IMR-90 (cell line): ENCODE results near the gene MYL4. TPM values are rescaled to one million over a fixed set of nuclear protein-coding genes. Genes with fewer than 3 reads are reported as not detected.
A peak's percentile ranks its signal among the peaks of the same experiment; 100 is the strongest.

Source experiments
- ATAC-seq: fragments of 200-7000 bp; cut with Tn5 transposase; 2 replicates; pipeline ENCODE4 v1.9.1; 2020; ENCODE audit warnings: low read depth, mild to moderate bottlenecking, moderate library complexity
- BruUV-seq: library from RNA; stranded (reverse); fragments of 400-500 nt; replicated peaks from 2 replicates; lab custom pipeline; 2021; lab: Mats Ljungman, UMichigan
- CTCF ChIA-PET: fragments of 300-600 bp; formaldehyde crosslinking; extraction: SDS; loops from one replicate; lab custom pipeline; 2021; ENCODE audit warnings: antibody characterized with exemption; lab: Yijun Ruan, JAX
- POLR2A ChIA-PET: fragments of 300-600 bp; sonication (Branson Sonifier 250); formaldehyde crosslinking; loops from one replicate; lab custom pipeline; 2022; ENCODE audit warnings: antibody characterized with exemption; ENCODE audit not compliant: unreplicated experiment; lab: Charles Lee
- DNase-seq: peaks from one replicate; pipeline ENCODE4 v3.0.0; 2013
- H2AFZ ChIP-seq: replicated peaks from 2 replicates; pipeline ENCODE3; 2013; ENCODE audit warnings: low read length, mild to moderate bottlenecking; ENCODE audit not compliant: poor library complexity
- H2AK5ac ChIP-seq: 2 replicates; pipeline ENCODE4 v1.6.1; 2013; ENCODE audit warnings: low read depth, low read length, inconsistent platforms
- H2AK9ac ChIP-seq: replicated peaks from 2 replicates; pipeline ENCODE3; 2013; ENCODE audit warnings: mild to moderate bottlenecking, low read depth, low read length, moderate library complexity; ENCODE audit not compliant: poor library complexity
- H2BK120ac ChIP-seq: 2 replicates; pipeline ENCODE4 v1.6.1; 2013; ENCODE audit warnings: low read depth, low read length, inconsistent platforms
- H2BK15ac ChIP-seq: 3 replicates; pipeline ENCODE4 v1.6.1; 2013; ENCODE audit warnings: low read depth, low read length, inconsistent platforms
- H2BK20ac ChIP-seq: 2 replicates; pipeline ENCODE4 v1.6.1; 2013; ENCODE audit warnings: low read depth, mild to moderate bottlenecking, inconsistent platforms, low read length, moderate library complexity
- H2BK5ac ChIP-seq: 2 replicates; pipeline ENCODE4 v1.6.1; 2013; ENCODE audit warnings: mild to moderate bottlenecking, low read depth, low read length, inconsistent platforms; ENCODE audit not compliant: poor library complexity, severe bottlenecking
- H3K14ac ChIP-seq: replicated peaks from 2 replicates; pipeline ENCODE4 v1.6.1; 2013; ENCODE audit warnings: low read depth, low read length, inconsistent platforms
- H3K18ac ChIP-seq: 2 replicates; pipeline ENCODE4 v1.6.1; 2013; ENCODE audit warnings: low read depth, low read length, control low read depth
- H3K23ac ChIP-seq: 2 replicates; pipeline ENCODE4 v1.6.1; 2013; ENCODE audit warnings: low read depth, low read length, inconsistent platforms
- H3K27ac ChIP-seq: 2 replicates; pipeline ENCODE4 v1.5.1; 2013; ENCODE audit warnings: mild to moderate bottlenecking, control low read depth, low read length; ENCODE audit not compliant: insufficient read depth
- H3K27me3 ChIP-seq: 2 replicates; pipeline ENCODE4 v1.6.1; 2013; ENCODE audit warnings: low read length; ENCODE audit not compliant: control insufficient read depth, insufficient read depth
- H3K36me3 ChIP-seq: 2 replicates; pipeline ENCODE4 v1.6.1; 2013; ENCODE audit warnings: low read length, mixed read lengths; ENCODE audit not compliant: control insufficient read depth, insufficient read depth
- H3K4ac ChIP-seq: 2 replicates; pipeline ENCODE4 v1.6.1; 2013; ENCODE audit warnings: low read depth, low read length, inconsistent platforms
- H3K4me1 ChIP-seq: 2 replicates; pipeline ENCODE4 v1.6.1; 2013; ENCODE audit warnings: low read length, mixed read lengths; ENCODE audit not compliant: control insufficient read depth, insufficient read depth
- H3K4me2 ChIP-seq: 2 replicates; pipeline ENCODE4 v1.6.1; 2013; ENCODE audit warnings: low read depth, mild to moderate bottlenecking, control low read depth, low read length, moderate library complexity
- H3K4me3 ChIP-seq: 2 replicates; pipeline ENCODE4 v1.5.1; 2013; ENCODE audit warnings: low read depth, mild to moderate bottlenecking, control low read depth, low read length, moderate library complexity; ENCODE audit not compliant: insufficient read depth
- H3K56ac ChIP-seq: 2 replicates; pipeline ENCODE4 v1.6.1; 2013; ENCODE audit warnings: low read length, inconsistent platforms; ENCODE audit not compliant: insufficient read depth; ENCODE audit errors: extremely low read depth
- H3K79me1 ChIP-seq, 2 experiments: 2 replicates each; pipeline ENCODE4 v1.6.1; 2013; ENCODE audit warnings: low read length in 2 of 2, inconsistent platforms in 1 of 2, low read depth in 1 of 2
- H3K9ac ChIP-seq: 2 replicates; pipeline ENCODE4 v1.6.1; 2013; ENCODE audit warnings: low read depth, low read length, control low read depth
- H3K9me1 ChIP-seq: 2 replicates; pipeline ENCODE4 v1.6.1; 2013; ENCODE audit warnings: low read length, inconsistent platforms; ENCODE audit not compliant: insufficient read depth
- H3K9me3 ChIP-seq: 2 replicates; pipeline ENCODE4 v1.6.1; 2013; ENCODE audit warnings: low read length; ENCODE audit not compliant: control insufficient read depth, insufficient read depth
- H4K20me1 ChIP-seq: 2 replicates; pipeline ENCODE4 v1.6.1; 2013; ENCODE audit warnings: low read length, inconsistent platforms; ENCODE audit not compliant: insufficient read depth
- H4K5ac ChIP-seq: 2 replicates; pipeline ENCODE4 v1.6.1; 2013; ENCODE audit warnings: mild to moderate bottlenecking, low read depth, low read length, control low read depth
- H4K8ac ChIP-seq, 2 experiments: 2 replicates each; pipeline ENCODE4 v1.6.1; 2013; ENCODE audit warnings: low read depth in 2 of 2, low read length in 2 of 2, control low read depth in 1 of 2, inconsistent platforms in 1 of 2
- H4K91ac ChIP-seq: 2 replicates; pipeline ENCODE4 v1.6.1; 2013; ENCODE audit warnings: low read depth, low read length, inconsistent platforms; ENCODE audit not compliant: insufficient read depth
- BHLHE40 ChIP-seq: fragments of 150-350 bp; IDR thresholded peaks from 2 replicates; pipeline ENCODE4 v1.6.1; 2016; ENCODE audit warnings: mild to moderate bottlenecking, low read depth, low read length
- CEBPB ChIP-seq: IDR thresholded peaks from 2 replicates; pipeline ENCODE4 v1.6.1; 2012; ENCODE audit warnings: low read depth, low read length, improper control_type of control experiment
- CHD1 ChIP-seq: IDR thresholded peaks from 2 replicates; pipeline ENCODE4 v1.6.1; 2012; ENCODE audit warnings: low read depth, low read length, improper control_type of control experiment
- FOS ChIP-seq: fragments of 150-350 bp; IDR thresholded peaks from 2 replicates; pipeline ENCODE4 v1.6.1; 2016; ENCODE audit warnings: low read depth, low read length
- MAFK ChIP-seq: IDR thresholded peaks from 2 replicates; pipeline ENCODE4 v1.6.1; 2012; ENCODE audit warnings: low read depth, low read length, improper control_type of control experiment
- MAZ ChIP-seq: IDR thresholded peaks from 2 replicates; pipeline ENCODE4 v1.6.1; 2012; ENCODE audit warnings: low read depth, mild to moderate bottlenecking, low read length, improper control_type of control experiment, moderate library complexity, borderline replicate concordance
- MXI1 ChIP-seq: IDR thresholded peaks from 2 replicates; pipeline ENCODE4 v1.6.1; 2012; ENCODE audit warnings: low read depth, mild to moderate bottlenecking, low read length, moderate library complexity, borderline replicate concordance
- NFE2L2 ChIP-seq: fragments of 150-350 bp; IDR thresholded peaks from 2 replicates; pipeline ENCODE4 v1.6.1; 2016; ENCODE audit warnings: low read depth, mild to moderate bottlenecking, low read length
- POLR2A ChIP-seq: IDR thresholded peaks from 2 replicates; pipeline ENCODE4 v1.6.1; 2012; ENCODE audit warnings: mild to moderate bottlenecking, low read depth, low read length
- RAD21 ChIP-seq: IDR thresholded peaks from 2 replicates; pipeline ENCODE4 v1.6.1; 2012; ENCODE audit warnings: low read length, improper control_type of control experiment
- RCOR1 ChIP-seq: IDR thresholded peaks from 2 replicates; pipeline ENCODE4 v1.6.1; 2012; ENCODE audit warnings: mild to moderate bottlenecking, low read length, improper control_type of control experiment; ENCODE audit not compliant: insufficient replicate concordance
- RFX5 ChIP-seq: IDR thresholded peaks from 2 replicates; pipeline ENCODE4 v1.8.0; 2012; ENCODE audit warnings: low read depth, mild to moderate bottlenecking, low read length, moderate library complexity
- SMC3 ChIP-seq: fragments of 150-350 bp; IDR thresholded peaks from 2 replicates; pipeline ENCODE4 v1.6.1; 2016; ENCODE audit warnings: low read depth, mild to moderate bottlenecking, antibody characterized with exemption, low read length, moderate library complexity
- dilution Hi-C: fragments of 300-500 bp; cut with HindIII; formaldehyde crosslinking; loops from one replicate; pipeline ENCODE4 v1.14.3; 2018; ENCODE audit warnings: low sequenced_read_pairs; ENCODE audit not compliant: unreplicated experiment
- in situ Hi-C: fragments of 300-500 bp; cut with MboI; formaldehyde crosslinking; loops from 3 replicates; pipeline ENCODE4 v1.14.3; 2019; ENCODE audit warnings: low sequenced_read_pairs, inconsistent platforms, mixed read lengths
- intact Hi-C: fragments of 100-400 bp; cut with micrococcal nuclease; formaldehyde crosslinking; loops from 2 replicates; pipeline ENCODE4 v1.10.0; 2022
- polyA plus RNA-seq, 3 experiments: library from polyadenylated mRNA; depleted of rRNA; stranded (reverse); fragments of >200 nt; gene quantifications; 2 replicates each; pipeline ENCODE4 v1.2.3, GENCODE V29; 2012; ENCODE audit warnings: low replicate concordance in 1 of 3
- total RNA-seq: library from RNA; depleted of rRNA; stranded (reverse); fragments of >200 nt; gene quantifications from 2 replicates; pipeline ENCODE4 v1.2.3, GENCODE V29; 2012
- TF ChIP-seq, protein P1 (sequence below): fragments of 150-350 bp; IDR thresholded peaks from 2 replicates; pipeline ENCODE4 v1.6.1; 2016; ENCODE audit warnings: low read depth, mild to moderate bottlenecking, low read length, moderate library complexity, borderline replicate concordance
- TF ChIP-seq, protein P2 (sequence below): fragments of 150-350 bp; IDR thresholded peaks from 2 replicates; pipeline ENCODE4 v1.6.1; 2017; ENCODE audit warnings: mild to moderate bottlenecking, antibody characterized with exemption, low read length, low read depth
- TF ChIP-seq, protein P3 (sequence below): conservative IDR thresholded peaks from 2 replicates; pipeline ENCODE4 v1.5.1; 2012; ENCODE audit warnings: mild to moderate bottlenecking, low read depth, low read length, improper control_type of control experiment

MYL4 gene
- total and polyA plus RNA-seq, 2 of the 4 experiments (the other 2 are of a cell fraction): not detected

DNA sequence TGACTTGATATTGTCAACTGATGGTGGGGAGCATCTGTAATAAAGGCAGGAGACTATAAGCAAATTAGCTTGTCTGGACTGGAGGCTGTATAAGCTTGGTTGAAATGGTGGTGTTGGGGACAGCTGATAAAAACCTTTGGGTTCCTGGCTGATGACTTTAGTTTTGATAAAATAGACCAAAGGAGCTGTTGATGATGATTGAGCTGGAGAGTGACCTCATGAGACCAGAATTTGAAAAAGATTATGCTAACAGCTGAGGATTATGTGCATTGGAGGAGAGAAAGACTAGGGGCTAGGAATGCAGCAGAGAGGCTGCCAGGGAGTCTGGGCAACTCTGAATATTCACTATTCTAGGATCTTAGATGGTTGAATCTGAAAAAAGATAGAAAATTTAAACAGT lies 11.3 kb upstream of the MYL4 start:
- in situ Hi-C loops (no loop called here), dilution Hi-C loops (no loop called here), intact Hi-C loops (no loop called here)
- H3K79me1 ChIP-seq: no peaks in the 10 kb centered on the region
- H3K27ac ChIP-seq: no peak overlapping the region
- no peak overlapping the region for H4K5ac ChIP-seq
- no peak overlapping the region for H3K9ac ChIP-seq
- H2AK5ac ChIP-seq: no peak overlapping the region
- TF ChIP-seq CEBPB (no peak), RCOR1 (no peak), MAFK (no peak), NFE2L2 (no peak), SMC3 (no peak), CHD1 (no peak), FOS (no peak), MAZ (no peak), RFX5 (no peak), BHLHE40 (no peak), POLR2A (no peak), MXI1 (no peak), RAD21 (no peak)
- TF ChIP-seq, protein P1, sequence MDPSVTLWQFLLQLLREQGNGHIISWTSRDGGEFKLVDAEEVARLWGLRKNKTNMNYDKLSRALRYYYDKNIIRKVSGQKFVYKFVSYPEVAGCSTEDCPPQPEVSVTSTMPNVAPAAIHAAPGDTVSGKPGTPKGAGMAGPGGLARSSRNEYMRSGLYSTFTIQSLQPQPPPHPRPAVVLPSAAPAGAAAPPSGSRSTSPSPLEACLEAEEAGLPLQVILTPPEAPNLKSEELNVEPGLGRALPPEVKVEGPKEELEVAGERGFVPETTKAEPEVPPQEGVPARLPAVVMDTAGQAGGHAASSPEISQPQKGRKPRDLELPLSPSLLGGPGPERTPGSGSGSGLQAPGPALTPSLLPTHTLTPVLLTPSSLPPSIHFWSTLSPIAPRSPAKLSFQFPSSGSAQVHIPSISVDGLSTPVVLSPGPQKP: no peak
- TF ChIP-seq, protein P2, sequence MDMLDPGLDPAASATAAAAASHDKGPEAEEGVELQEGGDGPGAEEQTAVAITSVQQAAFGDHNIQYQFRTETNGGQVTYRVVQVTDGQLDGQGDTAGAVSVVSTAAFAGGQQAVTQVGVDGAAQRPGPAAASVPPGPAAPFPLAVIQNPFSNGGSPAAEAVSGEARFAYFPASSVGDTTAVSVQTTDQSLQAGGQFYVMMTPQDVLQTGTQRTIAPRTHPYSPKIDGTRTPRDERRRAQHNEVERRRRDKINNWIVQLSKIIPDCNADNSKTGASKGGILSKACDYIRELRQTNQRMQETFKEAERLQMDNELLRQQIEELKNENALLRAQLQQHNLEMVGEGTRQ: no peak
- TF ChIP-seq, protein P3, sequence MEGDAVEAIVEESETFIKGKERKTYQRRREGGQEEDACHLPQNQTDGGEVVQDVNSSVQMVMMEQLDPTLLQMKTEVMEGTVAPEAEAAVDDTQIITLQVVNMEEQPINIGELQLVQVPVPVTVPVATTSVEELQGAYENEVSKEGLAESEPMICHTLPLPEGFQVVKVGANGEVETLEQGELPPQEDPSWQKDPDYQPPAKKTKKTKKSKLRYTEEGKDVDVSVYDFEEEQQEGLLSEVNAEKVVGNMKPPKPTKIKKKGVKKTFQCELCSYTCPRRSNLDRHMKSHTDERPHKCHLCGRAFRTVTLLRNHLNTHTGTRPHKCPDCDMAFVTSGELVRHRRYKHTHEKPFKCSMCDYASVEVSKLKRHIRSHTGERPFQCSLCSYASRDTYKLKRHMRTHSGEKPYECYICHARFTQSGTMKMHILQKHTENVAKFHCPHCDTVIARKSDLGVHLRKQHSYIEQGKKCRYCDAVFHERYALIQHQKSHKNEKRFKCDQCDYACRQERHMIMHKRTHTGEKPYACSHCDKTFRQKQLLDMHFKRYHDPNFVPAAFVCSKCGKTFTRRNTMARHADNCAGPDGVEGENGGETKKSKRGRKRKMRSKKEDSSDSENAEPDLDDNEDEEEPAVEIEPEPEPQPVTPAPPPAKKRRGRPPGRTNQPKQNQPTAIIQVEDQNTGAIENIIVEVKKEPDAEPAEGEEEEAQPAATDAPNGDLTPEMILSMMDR: no peak
- no peak overlapping the region for H2BK15ac ChIP-seq
- H3K4ac ChIP-seq: no peak overlapping the region
- H3K4me3 ChIP-seq: no peak overlapping the region
- H2AK9ac ChIP-seq: no peak overlapping the region
- no peak overlapping the region for H2AFZ ChIP-seq
- no peak overlapping the region for H3K18ac ChIP-seq
- no peaks in the 10 kb centered on the region for H3K9me3 ChIP-seq
- no peaks in the 10 kb centered on the region for H3K4me1 ChIP-seq
- H3K14ac ChIP-seq: no peak overlapping the region
- H4K8ac ChIP-seq: no peak overlapping the region
- no peak overlapping the region for H2BK120ac ChIP-seq
- H3K23ac ChIP-seq: no peak overlapping the region
- no peak for DNase-seq
- no peaks in the 10 kb centered on the region for H3K36me3 ChIP-seq
- H3K27me3 ChIP-seq: no peaks in the 10 kb centered on the region
- H3K56ac ChIP-seq: no peak overlapping the region
- ChIA-PET POLR2A (interaction anchor here (0.5 kb wide), 1 partner anchor 804 kb away, joined by 4 read pairs; no protein-coding TSS in a partner anchor), CTCF (no interaction called here)
- no peaks in the 10 kb centered on the region for H3K9me1 ChIP-seq
- no TSS peak for BruUV-seq
- ATAC-seq: peak; percentile 69
- no peak overlapping the region for H4K91ac ChIP-seq
- H3K4me2 ChIP-seq: no peak overlapping the region
- H2BK5ac ChIP-seq: no peak overlapping the region
- H2BK20ac ChIP-seq: no peak overlapping the region
- no peaks in the 10 kb centered on the region for H4K20me1 ChIP-seq
